Bronchial epithelial cell (primary cell): Measurements from ENCODE around the gene FTO. TPM values are rescaled to one million over a fixed set of nuclear protein-coding genes. Genes with fewer than 3 reads are reported as not detected.

Experiments
- DNase-seq: peaks from one replicate; pipeline ENCODE4 v3.0.0-alpha.2; 2010; ENCODE audit warnings: low read depth
- FAIRE-seq: peaks from 2 replicates; lab custom pipeline; 2011; peaks lifted over from hg19 to GRCh38; lab: Jason Lieb, UNC
- H3K27me3 ChIP-seq: 2 replicates; pipeline ENCODE4 v1.5.1; 2011; ENCODE audit warnings: low read length; ENCODE audit not compliant: control insufficient read depth, insufficient read depth
- H3K36me3 ChIP-seq: 2 replicates; pipeline ENCODE4 v1.5.1; 2011; ENCODE audit warnings: low read length; ENCODE audit not compliant: control insufficient read depth, insufficient read depth
- H3K4me3 ChIP-seq: 2 replicates; pipeline ENCODE4 v1.5.1; 2011; ENCODE audit warnings: mild to moderate bottlenecking, low read depth, low read length, control low read depth
- total RNA-seq: library from RNA; depleted of rRNA; stranded (reverse); fragments of >200 nt; gene quantifications from 2 replicates; pipeline ENCODE4 v1.2.1, GENCODE V29; 2014
- TF ChIP-seq, protein P1 (sequence below): IDR thresholded peaks from 2 replicates; pipeline ENCODE4 v1.5.1; 2011; ENCODE audit warnings: mild to moderate bottlenecking, moderate library complexity, low read length, control low read depth, inconsistent platforms; ENCODE audit not compliant: insufficient read depth, severe bottlenecking

Gene FTO
- total RNA-seq, 1 donor from 2014 or later: 41.6 TPM

DNA sequence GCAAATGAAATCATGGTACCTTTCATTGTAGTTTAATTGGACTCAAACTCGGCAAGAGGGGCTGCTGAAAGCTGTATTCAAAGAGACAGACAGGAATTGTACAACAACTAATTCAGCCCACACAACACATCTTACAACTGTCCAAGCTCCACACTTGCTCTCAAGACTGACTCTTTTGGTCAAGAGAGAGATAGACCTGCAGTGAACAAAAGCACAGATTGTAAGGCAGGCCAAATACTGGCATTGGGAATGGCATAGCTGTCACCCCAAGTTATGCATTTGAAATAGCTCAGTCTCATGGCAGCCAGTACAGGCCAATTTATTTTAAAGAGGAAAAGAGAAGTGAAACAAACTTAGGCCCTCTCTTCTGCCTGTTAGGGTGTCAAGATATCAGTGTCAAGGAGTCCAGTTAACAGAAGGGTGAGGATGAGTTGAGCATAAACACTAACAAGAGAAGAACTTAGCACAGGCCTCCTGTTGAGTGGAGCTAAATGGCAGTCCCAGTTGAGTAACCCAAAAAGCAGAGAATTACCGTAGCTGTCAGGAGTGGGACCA, 366.9 kb downstream of the FTO start:
- no peak for FAIRE-seq
- TF ChIP-seq, protein P1, sequence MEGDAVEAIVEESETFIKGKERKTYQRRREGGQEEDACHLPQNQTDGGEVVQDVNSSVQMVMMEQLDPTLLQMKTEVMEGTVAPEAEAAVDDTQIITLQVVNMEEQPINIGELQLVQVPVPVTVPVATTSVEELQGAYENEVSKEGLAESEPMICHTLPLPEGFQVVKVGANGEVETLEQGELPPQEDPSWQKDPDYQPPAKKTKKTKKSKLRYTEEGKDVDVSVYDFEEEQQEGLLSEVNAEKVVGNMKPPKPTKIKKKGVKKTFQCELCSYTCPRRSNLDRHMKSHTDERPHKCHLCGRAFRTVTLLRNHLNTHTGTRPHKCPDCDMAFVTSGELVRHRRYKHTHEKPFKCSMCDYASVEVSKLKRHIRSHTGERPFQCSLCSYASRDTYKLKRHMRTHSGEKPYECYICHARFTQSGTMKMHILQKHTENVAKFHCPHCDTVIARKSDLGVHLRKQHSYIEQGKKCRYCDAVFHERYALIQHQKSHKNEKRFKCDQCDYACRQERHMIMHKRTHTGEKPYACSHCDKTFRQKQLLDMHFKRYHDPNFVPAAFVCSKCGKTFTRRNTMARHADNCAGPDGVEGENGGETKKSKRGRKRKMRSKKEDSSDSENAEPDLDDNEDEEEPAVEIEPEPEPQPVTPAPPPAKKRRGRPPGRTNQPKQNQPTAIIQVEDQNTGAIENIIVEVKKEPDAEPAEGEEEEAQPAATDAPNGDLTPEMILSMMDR: no peak

DNA sequence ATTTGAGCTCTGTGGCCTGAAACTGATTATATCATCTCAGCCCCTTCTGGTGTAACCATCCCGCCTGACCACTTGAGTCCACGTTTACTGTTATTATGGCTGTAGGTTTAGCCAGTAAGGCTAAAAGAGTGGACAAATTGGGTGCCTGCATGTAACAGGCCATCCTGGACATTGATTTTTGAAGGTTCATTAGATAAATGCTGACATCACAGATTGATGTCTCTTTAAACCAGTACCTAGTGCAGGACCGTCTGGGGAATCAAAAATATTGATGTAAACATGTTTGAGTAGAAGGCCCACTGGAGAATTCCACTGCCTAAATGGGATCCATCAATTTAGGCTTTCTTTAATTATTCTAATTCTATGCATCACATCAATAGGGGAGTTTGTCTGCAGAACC, 367.6 kb downstream of the FTO start:
- no peaks in the 10 kb centered on the region for H3K27me3 ChIP-seq
- FAIRE-seq: no peak
- no peak overlapping the region for H3K4me3 ChIP-seq
- no peaks in the 10 kb centered on the region for H3K36me3 ChIP-seq
- DNase-seq: no peak
- TF ChIP-seq, protein P1: no peak

More for the DNA sequence above, 366.9 kb downstream of the FTO start:
- Histone ChIP-seq H3K4me3 (no peak overlapping the region), H3K36me3 (no peaks in the 10 kb centered on the region), H3K27me3 (no peaks in the 10 kb centered on the region)
- DNase-seq: no peak

DNA sequence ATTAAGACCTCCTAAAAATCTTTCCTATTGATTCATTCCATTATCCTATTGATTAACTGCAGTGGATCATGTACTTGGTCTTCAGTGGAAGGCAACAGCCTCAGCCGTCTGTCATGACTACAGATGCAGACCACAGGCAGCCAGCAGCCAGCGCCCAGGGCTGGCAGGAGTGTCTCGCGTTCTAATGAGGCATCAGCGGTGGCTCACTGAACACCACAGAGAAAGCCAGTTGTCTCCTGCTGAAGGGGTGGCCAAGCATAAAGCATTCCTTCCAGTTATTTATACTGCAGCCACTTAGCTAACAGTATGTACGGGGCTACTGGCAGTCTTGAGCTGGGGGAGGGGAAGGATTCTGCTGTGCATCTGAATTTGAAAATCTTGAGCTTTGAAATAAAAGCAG, 368.3 kb downstream of the FTO start:
- FAIRE-seq: no peak
- Histone ChIP-seq H3K4me3 (no peak overlapping the region), H3K36me3 (no peaks in the 10 kb centered on the region), H3K27me3 (no peaks in the 10 kb centered on the region)
- TF ChIP-seq, protein P1: no peak
- no peak for DNase-seq

DNA sequence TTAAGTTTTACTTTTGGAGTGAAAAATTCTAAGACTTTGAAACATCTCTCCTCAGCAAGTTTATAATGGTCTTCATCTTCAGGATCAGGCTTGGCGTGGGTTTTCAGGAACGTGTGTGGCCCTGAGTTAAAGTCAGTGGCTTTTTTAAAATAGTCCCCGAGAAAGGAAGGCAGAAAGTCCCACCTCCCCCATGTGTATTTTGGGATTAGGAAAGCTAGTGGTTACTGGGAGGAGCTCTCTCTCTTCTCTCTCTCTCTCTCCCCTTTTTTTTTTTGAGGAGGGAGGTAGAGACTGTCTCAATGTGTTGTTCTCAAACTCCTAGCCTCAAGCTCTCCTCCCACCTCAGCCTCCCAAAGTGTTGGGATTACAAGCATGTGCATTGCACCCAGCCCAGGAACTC, 369.4 kb downstream of the FTO start:
- DNase-seq: no peak
- TF ChIP-seq, protein P1: no peak
- no peaks in the 10 kb centered on the region for H3K36me3 ChIP-seq
- FAIRE-seq: no peak
- H3K4me3 ChIP-seq: no peak overlapping the region
- no peaks in the 10 kb centered on the region for H3K27me3 ChIP-seq

DNA sequence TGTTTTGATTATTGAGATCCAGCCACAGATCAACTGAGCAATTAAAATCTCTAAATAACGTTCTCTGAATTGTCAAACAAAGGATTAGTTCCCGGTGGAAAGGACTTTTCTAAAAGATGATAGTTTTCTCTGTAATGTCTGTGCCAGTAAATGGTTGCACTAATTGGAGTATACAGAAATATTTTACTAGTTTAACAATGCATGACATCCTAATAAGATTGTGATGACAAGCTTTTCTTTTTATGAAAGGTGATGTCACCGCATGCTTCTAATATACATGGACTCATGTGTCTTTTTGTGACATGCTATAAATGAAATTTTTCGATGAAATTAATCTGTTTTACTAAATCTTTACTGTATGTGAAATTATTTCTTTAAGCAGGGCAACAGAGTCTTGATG, 371.5 kb downstream of the FTO start:
- DNase-seq (no peak), FAIRE-seq (no peak)
- no peak overlapping the region for H3K4me3 ChIP-seq
- no peaks in the 10 kb centered on the region for H3K27me3 ChIP-seq
- TF ChIP-seq, protein P1: no peak
- H3K36me3 ChIP-seq: no peaks in the 10 kb centered on the region

DNA sequence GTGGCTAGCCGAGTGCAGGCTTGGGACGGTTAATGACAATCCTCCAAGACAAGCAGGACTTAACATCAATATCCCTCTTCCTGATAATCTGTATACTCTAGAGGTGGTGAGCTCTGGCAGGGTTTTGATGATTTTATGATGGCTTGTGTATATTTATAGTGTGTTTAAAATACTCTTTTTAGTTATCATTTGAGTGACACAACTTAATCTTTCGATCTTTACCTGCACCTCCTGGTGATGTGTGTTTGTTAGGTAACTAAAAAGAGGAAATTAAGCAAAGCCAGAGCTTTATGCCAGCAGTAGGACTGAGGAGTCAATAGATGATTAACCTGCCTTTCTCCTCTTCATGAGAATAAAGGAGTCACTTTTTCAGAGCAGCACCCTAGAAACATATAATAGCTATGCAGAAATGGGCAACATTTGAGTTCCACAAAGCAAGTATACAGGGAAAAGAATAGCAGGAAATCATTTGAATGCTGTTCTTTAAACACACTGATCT, 372.1 kb downstream of the FTO start:
- DNase-seq (peak; percentile 10), FAIRE-seq (no peak)
- H3K36me3 ChIP-seq: no peaks in the 10 kb centered on the region
- H3K27me3 ChIP-seq: no peaks in the 10 kb centered on the region
- TF ChIP-seq, protein P1: no peak
- H3K4me3 ChIP-seq: no peak overlapping the region
